Mesothelial cell of epicardium (in vitro differentiated cells): ENCODE results near the gene OPN5. TPM values are rescaled to one million over a fixed set of nuclear protein-coding genes. Genes with fewer than 3 reads are reported as not detected.

Source experiments
- DNase-seq, 2 experiments: peaks; one replicate each; pipeline ENCODE4 v3.0.0; 2021; ENCODE audit warnings: low spot score in 2 of 2; ENCODE audit not compliant: unreplicated experiment in 2 of 2
- H3K27ac Mint-ChIP-seq: 2 replicates; pipeline ENCODE4 v1.8.0; 2021; ENCODE audit warnings: mixed read lengths
- H3K27me3 Mint-ChIP-seq: 2 replicates; pipeline ENCODE4 v1.8.0; 2021; ENCODE audit warnings: low read depth, mixed read lengths
- H3K36me3 Mint-ChIP-seq: 2 replicates; pipeline ENCODE4 v1.8.0; 2021; ENCODE audit warnings: mixed read lengths
- H3K4me1 Mint-ChIP-seq: 2 replicates; pipeline ENCODE4 v1.8.0; 2021; ENCODE audit warnings: mixed read lengths
- H3K4me3 Mint-ChIP-seq: 2 replicates; pipeline ENCODE4 v1.8.0; 2021; ENCODE audit warnings: mild to moderate bottlenecking, moderate library complexity, mixed read lengths
- H3K9me3 Mint-ChIP-seq: 2 replicates; pipeline ENCODE4 v1.8.0; 2021; ENCODE audit warnings: mixed read lengths
- CTCF ChIP-seq: fragments of 200-600 bp; sonication (generic); IDR thresholded peaks from one replicate; pipeline ENCODE4 v1.5.0; 2021; ENCODE audit warnings: antibody characterized with exemption; ENCODE audit not compliant: unreplicated experiment
- total RNA-seq: library from RNA; stranded (reverse); gene quantifications from 3 replicates; pipeline ENCODE4 v1.2.1, GENCODE V29; 2021

Gene OPN5
- total RNA-seq, 1 donor from 2014 or later: not detected

- Mint-ChIP-seq H3K27me3 (peaks cover 17% of the 10 kb centered on the region), H3K36me3 (no peaks in the 10 kb centered on the region), H3K27ac (no peak overlapping the region), H3K4me1 (no peaks in the 10 kb centered on the region), H3K4me3 (no peak overlapping the region), H3K9me3 (no peaks in the 10 kb centered on the region)
- no peak for TF ChIP-seq CTCF
- DNase-seq: no peak
Measured at GRCh38 chr6:47832386-47833100, 50.7 kb downstream of the OPN5 start.

GRCh38 chr6:47834196-47834595, 52.4 kb downstream of the OPN5 start:
- peaks cover 16% of the 10 kb centered on the region for H3K27me3 Mint-ChIP-seq
- H3K9me3 Mint-ChIP-seq: no peaks in the 10 kb centered on the region
- H3K36me3 Mint-ChIP-seq: no peaks in the 10 kb centered on the region
- no peak for DNase-seq
- H3K4me1 Mint-ChIP-seq: no peaks in the 10 kb centered on the region
- no peak for TF ChIP-seq CTCF
- no peak overlapping the region for H3K27ac Mint-ChIP-seq
- H3K4me3 Mint-ChIP-seq: no peak overlapping the region

- Mint-ChIP-seq H3K4me1 (no peaks in the 10 kb centered on the region), H3K36me3 (no peaks in the 10 kb centered on the region), H3K27me3 (peaks cover 15% of the 10 kb centered on the region), H3K27ac (no peak overlapping the region), H3K9me3 (no peaks in the 10 kb centered on the region), H3K4me3 (no peak overlapping the region)
- no peak for DNase-seq
- TF ChIP-seq CTCF: no peak
Measured at GRCh38 chr6:47836046-47836445, 54.2 kb downstream of the OPN5 start.

- Mint-ChIP-seq H3K36me3 (no peaks in the 10 kb centered on the region), H3K27me3 (peaks cover 12% of the 10 kb centered on the region), H3K27ac (no peak overlapping the region), H3K4me3 (no peak overlapping the region), H3K4me1 (no peaks in the 10 kb centered on the region), H3K9me3 (no peaks in the 10 kb centered on the region)
- no peak for TF ChIP-seq CTCF
- DNase-seq: no peak
Measured at GRCh38 chr6:47836639-47837038, 54.8 kb downstream of the OPN5 start.

- Mint-ChIP-seq H3K27me3 (peaks cover 16% of the 10 kb centered on the region), H3K9me3 (no peaks in the 10 kb centered on the region), H3K4me3 (no peak overlapping the region), H3K27ac (no peak overlapping the region), H3K36me3 (no peaks in the 10 kb centered on the region), H3K4me1 (no peaks in the 10 kb centered on the region)
- DNase-seq: no peak
- no peak for TF ChIP-seq CTCF
Measured at GRCh38 chr6:47839645-47840044, 57.8 kb downstream of the OPN5 start.
